NCI-H1092 treated with DMSO at 0.1 percent for 48 hours (cell line): Measurements from ENCODE around the gene C1orf87.

Experiments
- DNase-seq: peaks from one replicate; lab custom pipeline; 2025; lab: John Stamatoyannopoulos, UW

C1orf87 gene

DNA sequence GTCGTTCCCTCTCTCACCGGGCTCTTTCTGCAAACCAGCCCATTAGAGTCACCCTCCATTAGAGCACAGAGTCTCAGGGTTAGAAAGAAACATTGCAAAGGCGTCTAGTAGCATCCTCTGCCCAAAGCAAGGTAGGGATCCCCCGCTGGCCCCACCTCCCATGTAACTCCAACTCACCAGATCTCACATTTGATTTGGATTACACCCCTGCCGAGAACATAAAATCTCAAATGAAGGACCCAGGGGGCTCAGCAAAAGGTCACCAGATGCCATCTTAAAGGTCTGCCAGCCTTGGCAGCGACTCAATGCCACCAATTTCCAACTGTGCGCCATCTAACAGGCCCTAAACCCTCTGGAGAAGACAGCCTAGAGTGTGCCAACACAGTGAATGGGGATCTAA is 14.1 kb downstream of the C1orf87 start:
- DNase-seq: peak; percentile 80

DNA sequence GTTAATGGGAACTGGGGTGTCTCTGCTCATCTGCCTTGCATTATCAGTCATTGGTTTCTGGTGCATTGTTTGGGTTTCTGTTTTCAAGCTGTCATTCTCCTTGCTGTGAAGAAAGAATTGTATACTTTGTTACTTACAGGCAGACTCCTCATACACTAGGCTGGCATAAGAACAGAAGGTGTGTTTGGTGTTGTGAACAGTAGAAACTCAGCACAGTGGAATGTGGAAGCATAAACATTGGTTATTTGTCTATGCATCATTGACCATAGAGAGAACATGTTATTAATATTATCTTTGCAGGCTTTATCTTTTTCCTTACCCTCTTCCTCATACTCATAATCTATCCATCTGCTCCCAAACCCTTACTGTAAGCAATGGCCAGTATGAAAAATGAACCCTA is 18.2 kb downstream of the C1orf87 start:
- DNase-seq: no peak

- DNase-seq: no peak
Observed at GRCh38 chr1:60054374-60054773, 19.2 kb downstream of the C1orf87 start.

- DNase-seq: no peak
Observed at GRCh38 chr1:60052601-60053000, 21.0 kb downstream of the C1orf87 start.

- no peak for DNase-seq
Observed at GRCh38 chr1:60051191-60051590, 22.4 kb downstream of the C1orf87 start.

DNA sequence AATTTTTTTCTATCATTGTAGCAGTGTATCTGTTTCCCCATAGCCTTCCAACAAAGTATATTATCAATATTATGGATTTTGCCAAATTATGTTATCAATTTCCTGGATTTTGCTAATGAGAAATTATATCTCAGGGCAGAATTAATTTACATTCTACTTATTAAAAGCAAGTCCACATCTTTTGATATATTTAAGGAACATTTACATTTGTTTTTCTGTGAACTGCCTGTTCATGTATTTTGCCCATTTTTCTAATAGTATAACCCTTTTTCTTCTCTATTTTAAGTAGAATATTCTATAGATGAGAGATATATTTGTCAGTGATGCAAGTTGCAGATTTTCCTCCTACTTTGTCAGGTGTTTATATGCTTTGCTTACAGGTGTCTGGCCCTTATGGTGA is 24.4 kb downstream of the C1orf87 start:
- no peak for DNase-seq

DNA sequence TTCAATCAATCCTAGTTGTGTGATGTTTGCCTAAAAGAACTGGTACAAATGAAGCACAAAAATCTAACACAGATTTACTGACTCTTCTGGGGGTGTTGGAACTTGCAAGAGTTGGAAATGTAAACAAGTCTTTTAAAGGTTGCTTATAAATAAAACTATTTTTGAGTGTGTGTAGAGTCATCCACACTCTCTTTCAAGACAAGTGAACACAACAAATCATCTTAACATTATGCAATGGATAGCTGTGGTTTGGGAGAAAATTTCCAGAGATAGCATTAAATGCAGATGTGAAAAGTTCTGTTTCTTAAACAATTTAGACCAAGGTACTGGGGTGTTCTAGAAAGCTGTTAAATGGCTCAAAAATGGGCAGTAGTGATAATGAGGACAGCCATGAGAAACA is 28.7 kb downstream of the C1orf87 start:
- no peak for DNase-seq

GRCh38 chr1:60041783-60042182 is 31.8 kb downstream of the C1orf87 start:
- no peak for DNase-seq

GRCh38 chr1:60037669-60038068 is 35.9 kb downstream of the C1orf87 start:
- DNase-seq: no peak

DNA sequence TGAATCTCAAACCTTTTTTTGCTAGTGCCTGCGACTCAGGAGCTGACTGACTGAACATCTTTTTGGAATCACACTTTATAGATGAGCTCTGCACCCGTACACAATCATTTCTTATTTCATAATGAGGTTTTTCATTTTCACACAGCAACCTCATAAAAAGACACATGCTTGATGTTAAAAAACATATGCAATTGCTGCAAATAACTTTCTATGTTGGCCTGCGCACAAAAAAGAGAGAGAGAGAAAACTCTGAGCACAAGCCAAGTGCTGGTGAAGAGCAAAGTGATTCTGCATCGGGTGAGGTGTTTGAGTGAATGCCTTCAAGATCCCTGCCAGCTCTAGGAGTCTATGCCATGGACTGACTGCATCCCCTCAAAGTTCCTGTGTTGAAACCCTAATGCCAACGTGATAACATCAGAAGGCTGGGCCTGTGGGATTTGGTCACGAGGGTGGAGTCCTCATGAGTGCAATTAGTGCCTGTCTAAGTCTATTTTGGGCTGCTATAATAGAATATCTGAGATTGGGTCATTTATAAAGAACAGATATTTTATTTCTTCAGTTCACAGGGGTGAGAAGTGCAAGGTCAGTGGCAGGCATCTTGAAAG is 36.6 kb downstream of the C1orf87 start:
- DNase-seq: no peak

DNA sequence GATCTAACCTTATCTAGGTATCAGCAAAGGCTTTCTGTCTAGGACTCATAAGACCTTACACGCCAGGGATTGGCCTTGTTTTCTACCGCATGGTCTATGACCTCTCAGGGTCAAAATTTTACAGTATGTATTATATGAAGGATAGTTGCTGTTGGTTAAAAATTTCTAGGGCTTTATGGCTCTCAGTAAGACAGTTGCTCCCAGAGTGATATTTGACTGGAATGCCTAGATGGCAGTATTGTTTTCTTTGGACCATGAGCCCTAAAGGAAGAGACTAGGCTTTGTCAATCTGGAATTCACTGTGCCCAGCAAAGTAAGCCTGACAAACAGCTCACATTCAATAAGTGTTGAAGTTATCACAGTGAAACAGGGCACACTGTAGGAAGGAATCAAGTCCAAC is 37.6 kb downstream of the C1orf87 start:
- no peak for DNase-seq

GRCh38 chr1:60034999-60035398 is 38.6 kb downstream of the C1orf87 start:
- DNase-seq: no peak

DNA sequence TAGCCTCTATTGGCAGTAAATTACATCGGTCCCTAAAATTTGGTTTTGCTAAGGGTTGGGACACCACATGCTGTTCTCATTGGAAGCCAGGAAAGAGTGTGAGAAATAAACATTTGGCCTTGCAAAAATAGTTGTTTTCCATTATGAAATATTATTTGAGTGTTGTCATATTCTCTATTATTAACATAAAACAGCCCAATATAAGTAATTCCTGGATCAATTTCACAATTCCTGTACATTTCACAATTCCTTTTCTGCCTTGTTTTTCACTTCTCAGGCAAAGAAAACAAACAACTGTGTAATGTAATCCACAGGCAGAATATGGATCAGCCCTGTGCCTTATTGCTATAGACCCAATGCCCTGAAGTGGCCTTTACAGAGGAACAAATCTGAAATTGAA is 40.5 kb downstream of the C1orf87 start:
- DNase-seq: no peak

DNA sequence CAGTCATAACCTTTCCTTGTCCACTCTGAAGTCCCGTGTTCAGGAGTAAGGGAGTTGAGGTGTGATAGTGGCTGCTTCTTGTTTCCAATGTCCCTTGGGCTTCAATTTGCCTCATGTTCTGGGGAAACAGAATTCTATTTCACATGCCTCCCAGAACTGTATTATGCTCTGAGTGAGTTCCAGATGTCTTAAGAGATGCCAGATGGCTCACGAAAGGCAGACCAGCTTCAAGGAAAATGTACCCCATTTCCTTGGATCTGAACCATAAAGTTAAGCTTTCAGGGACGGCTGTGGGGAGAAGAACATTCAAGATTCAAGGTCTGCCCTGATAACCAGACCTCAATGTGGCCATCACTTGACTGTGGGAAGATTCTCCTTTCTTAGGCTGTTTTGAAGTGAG is 42.4 kb downstream of the C1orf87 start:
- DNase-seq: no peak

DNA sequence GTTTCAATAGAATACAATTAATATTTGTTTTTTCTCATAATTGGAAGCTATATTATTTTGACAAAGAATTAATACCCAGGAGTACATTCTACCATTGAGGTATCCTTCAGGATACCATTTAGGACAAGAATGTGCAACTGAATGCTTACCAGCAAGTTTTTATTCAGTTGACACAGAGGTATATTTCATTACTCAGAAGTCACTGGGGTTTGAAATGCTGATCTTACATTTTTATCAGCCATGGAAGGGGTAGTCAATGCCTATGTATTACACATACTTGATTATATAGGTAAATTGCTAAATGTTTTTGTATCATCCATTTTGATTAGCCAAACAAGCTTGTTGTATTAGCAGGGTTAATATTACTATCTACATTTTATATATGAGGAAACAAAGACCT is 48.0 kb downstream of the C1orf87 start:
- DNase-seq: no peak

DNA sequence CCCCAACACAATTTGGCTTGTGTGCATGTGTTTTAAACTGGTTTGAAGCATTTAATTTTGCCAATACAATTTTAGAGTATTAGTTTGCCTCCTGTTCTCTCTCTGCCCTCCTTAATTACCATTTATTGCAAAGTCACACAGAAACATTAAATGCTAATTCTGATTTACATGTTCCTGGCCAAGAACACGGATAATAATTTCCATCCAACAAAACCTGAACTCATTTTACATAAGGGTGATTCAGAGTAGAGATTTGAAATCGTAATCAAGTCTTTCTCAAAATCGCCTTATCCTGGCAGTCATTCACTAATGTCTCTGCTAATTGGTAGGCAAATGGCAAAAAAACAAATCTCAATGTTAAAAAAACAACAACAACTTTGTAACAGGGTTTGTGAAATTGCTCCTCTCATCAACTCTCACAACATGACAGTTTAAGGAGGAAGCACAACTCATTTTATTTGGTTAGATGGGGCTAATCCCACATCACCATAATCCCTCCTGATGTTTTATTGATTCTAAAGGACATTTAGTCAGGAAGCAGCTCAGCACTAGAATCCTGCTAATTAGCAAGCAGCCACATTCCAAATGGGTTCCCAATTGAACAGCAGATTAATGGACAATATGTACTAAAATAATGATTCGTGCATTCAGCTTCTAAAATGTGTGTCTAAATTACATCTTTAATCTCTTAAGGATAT is 55.9 kb downstream of the C1orf87 start:
- DNase-seq: no peak

DNA sequence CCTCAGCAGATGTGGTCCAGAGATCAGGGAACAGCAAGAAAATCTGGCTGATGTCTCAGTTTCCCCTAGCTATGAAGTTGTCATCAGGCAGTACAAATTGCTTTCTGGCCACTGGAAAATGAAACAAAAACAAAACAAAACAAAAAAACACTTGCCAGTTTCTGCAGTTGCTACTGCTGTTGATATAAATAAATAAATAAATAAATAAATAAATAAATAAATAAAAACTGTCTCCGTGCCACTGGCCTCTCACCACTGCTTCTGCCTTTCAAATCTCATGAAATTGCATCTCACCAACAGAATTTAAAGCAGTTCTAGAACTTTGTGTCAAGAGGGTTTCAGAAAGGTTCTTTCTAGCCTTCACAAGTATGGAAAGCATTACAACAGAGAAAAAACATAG is 62.9 kb downstream of the C1orf87 start:
- DNase-seq: no peak

- no peak for DNase-seq
Observed at GRCh38 chr1:60008500-60008899, 65.1 kb downstream of the C1orf87 start.

- DNase-seq: no peak
Observed at GRCh38 chr1:60000625-60001024, 72.9 kb downstream of the C1orf87 start.

DNA sequence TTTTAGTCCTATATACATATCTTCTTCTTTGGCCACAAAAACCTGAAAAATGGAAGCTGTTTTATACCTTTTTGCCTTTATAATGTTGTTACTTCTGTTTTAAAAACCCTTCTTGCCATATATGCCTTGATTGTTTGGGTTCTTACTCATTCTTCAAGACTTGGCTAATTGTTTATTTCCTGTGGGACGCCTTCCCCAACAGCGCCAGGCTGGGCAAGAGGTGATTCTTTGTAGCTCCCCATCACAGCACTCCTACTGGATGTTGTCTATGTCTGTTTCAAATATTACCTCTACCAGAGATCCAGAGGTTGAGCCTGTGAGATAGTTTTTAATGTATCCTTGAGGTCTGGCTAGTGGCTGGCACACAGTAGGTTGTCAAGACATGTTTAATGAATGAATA is 73.8 kb downstream of the C1orf87 start:
- no peak for DNase-seq

DNA sequence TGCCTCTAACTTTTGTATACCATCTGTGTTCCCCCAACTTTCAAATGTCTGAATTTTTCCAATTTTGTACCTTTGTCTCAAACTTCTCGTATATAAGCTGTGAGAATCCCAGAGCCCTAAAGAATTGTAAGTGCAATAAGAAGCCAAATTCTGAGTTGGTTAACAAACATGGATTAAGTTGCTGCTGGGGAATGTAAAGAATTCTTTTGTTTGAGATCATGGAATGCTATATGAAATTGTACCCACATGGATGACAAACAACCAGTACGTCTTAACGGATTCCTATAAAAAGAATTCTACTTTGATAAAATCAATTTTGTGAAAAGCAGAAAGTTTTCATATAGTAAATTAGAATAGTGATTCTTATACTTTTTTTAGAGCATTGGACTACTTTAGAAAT is 74.6 kb downstream of the C1orf87 start:
- DNase-seq: no peak

DNA sequence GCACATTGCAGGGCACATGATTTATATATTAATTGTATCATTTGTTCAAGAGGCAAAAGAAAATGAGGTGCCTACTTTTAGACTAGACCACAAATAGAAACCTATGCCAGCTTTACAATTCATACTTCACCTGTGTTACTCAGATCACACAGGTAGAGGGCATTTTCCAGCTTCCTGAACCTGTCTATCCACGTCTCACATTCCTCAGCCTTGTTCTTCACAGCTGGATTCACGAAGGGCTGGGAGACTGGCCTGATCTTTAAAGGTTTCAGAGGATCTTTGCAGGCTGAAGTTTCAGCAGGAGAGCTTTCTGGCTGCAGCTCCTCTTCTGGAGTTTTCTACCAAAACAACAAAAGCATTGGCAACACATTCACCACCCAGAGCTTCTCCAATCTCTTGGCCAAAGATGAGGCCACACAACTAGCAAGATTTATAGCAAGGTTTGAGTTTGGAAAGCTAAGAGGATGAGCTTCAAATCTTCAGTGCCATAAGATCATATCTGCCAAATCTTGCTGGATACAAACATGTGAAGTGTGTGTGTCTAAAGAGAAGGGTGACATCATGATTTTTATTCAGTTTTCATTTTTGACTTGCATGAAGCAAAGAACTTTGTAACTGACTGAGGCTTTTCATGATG is 76.0 kb downstream of the C1orf87 start:
- no peak for DNase-seq

DNA sequence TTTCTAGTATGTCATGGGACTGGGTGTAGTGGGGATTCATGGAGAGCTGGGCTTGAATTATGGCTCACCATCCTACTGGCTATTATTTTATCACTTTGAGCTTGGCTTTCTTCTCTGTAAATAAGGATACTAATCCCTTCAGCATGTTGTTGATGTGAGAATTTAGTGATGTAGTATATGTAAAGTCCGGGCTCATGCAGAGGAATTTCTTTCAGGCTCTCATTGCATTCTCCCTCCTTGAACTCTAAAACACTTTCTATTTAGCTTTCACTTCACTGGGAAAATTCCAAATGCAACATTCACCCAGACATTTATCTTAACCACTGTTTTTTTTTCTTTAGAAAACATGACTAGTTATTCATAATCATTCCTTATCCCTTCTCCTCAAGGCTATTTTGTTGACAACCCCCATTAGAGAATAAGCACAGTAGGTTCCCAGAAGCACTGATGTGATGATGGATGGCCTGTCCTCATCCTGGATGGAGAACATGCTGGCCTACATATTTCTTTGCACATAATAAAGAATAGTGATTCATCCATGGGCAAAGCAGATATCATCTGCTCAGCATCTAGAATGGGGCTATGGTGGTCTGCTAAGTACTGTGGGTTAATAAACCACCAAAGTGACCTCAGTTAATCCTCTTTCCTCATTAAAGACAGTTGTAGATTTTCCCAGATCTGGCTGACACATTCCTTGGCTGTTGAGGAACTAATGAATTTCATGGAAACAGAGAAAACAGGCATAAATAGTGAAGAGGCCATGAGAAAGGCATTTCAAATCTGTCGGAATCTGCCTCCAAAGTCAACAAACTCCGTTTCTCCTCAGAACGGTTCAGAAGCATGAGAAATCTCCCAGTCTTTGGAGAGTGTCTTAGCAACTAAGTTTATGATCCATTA is 79.0 kb downstream of the C1orf87 start:
- no peak for DNase-seq
